Neural cell (in vitro differentiated cells): ENCODE data around the gene ADAM10. TPM values are rescaled to one million over a fixed set of nuclear protein-coding genes. Genes with fewer than 3 reads are reported as not detected.

Source experiments
- H2AFZ ChIP-seq: fragments of 200-600, 300-800 bp; sonication (generic), shearing (Covaris generic); 2 replicates; pipeline ENCODE4 v1.6.0; 2014; ENCODE audit warnings: low read depth, mild to moderate bottlenecking, antibody characterized with exemption, low read length, moderate library complexity
- H3F3A ChIP-seq: fragments of 200-600 bp; shearing (Covaris generic); 2 replicates; pipeline ENCODE4 v1.6.1; 2016; ENCODE audit warnings: mild to moderate bottlenecking, moderate library complexity, mixed read lengths, antibody characterized with exemption, low read length; ENCODE audit not compliant: insufficient read depth, poor library complexity, severe bottlenecking
- H3K27ac ChIP-seq: fragments of 200-600, 300-800 bp; sonication (generic), shearing (Covaris generic); 2 replicates; pipeline ENCODE4 v1.5.1; 2014; ENCODE audit warnings: mild to moderate bottlenecking, low read length, moderate library complexity
- H3K27me3 ChIP-seq: fragments of 300-800, 200-600 bp; sonication (generic), shearing (Covaris generic); 2 replicates; pipeline ENCODE4 v1.6.0; 2014; ENCODE audit warnings: mild to moderate bottlenecking, low read depth, low read length, moderate library complexity; ENCODE audit not compliant: insufficient read depth
- H3K36me3 ChIP-seq: fragments of 300-800, 200-600 bp; sonication (generic), shearing (Covaris generic); 2 replicates; pipeline ENCODE4 v1.5.1; 2014; ENCODE audit warnings: mild to moderate bottlenecking, antibody characterized with exemption, low read length, moderate library complexity; ENCODE audit not compliant: insufficient read depth
- H3K4me2 ChIP-seq: fragments of 300-800, 200-600 bp; sonication (generic), shearing (Covaris generic); 2 replicates; pipeline ENCODE4 v1.6.0; 2014; ENCODE audit warnings: mild to moderate bottlenecking, low read length
- H3K4me3 ChIP-seq: fragments of 300-800, 200-600 bp; sonication (generic), shearing (Covaris generic); 2 replicates; pipeline ENCODE4 v1.5.1; 2014; ENCODE audit warnings: mild to moderate bottlenecking, low read length, moderate library complexity
- H3K79me2 ChIP-seq: fragments of 200-600 bp; shearing (Covaris generic); replicated peaks from 2 replicates; pipeline ENCODE4 v1.6.0; 2014; ENCODE audit warnings: mild to moderate bottlenecking, low read length, moderate library complexity; ENCODE audit not compliant: insufficient read depth
- H3K9ac ChIP-seq: fragments of 300-800, 200-600 bp; sonication (generic), shearing (Covaris generic); 2 replicates; pipeline ENCODE4 v1.6.1; 2016; ENCODE audit warnings: mild to moderate bottlenecking, low read length, mixed read lengths
- H3K9me2 ChIP-seq: fragments of 200-600 bp; shearing (Covaris generic); 2 replicates; pipeline ENCODE4 v1.6.1; 2016; ENCODE audit warnings: mild to moderate bottlenecking, low read length, mixed read lengths; ENCODE audit not compliant: insufficient read depth
- H3K9me3 ChIP-seq: fragments of 200-600, 300-800 bp; sonication (generic), shearing (Covaris generic); 2 replicates; pipeline ENCODE4 v1.6.1; 2016; ENCODE audit warnings: mild to moderate bottlenecking, mixed run types, low read length, moderate library complexity, mixed read lengths
- H4K20me1 ChIP-seq: fragments of 200-600 bp; shearing (Covaris generic); 2 replicates; pipeline ENCODE4 v1.6.1; 2016; ENCODE audit warnings: mild to moderate bottlenecking, mixed run types; ENCODE audit not compliant: insufficient read depth
- EP300 ChIP-seq: fragments of 450-650 bp; conservative IDR thresholded peaks from 2 replicates; pipeline ENCODE4 v1.6.1; 2014; ENCODE audit warnings: antibody characterized with exemption, mild to moderate bottlenecking, moderate library complexity; ENCODE audit not compliant: poor library complexity, severe bottlenecking
- EZH2 ChIP-seq: fragments of 200-600, 300-800 bp; shearing (Covaris generic), sonication (generic); IDR thresholded peaks from 2 replicates; pipeline ENCODE4 v1.6.1; 2014; ENCODE audit warnings: antibody characterized with exemption, low read length, borderline replicate concordance, mild to moderate bottlenecking; ENCODE audit not compliant: insufficient read depth, poor library complexity, severe bottlenecking
- MXI1 ChIP-seq: fragments of 450-650 bp; conservative IDR thresholded peaks from 2 replicates; pipeline ENCODE4 v1.6.1; 2014; ENCODE audit warnings: antibody characterized with exemption, mild to moderate bottlenecking; ENCODE audit not compliant: poor library complexity, severe bottlenecking
- POLR2AphosphoS5 ChIP-seq: IDR thresholded peaks from 2 replicates; pipeline ENCODE4 v1.6.1; 2012
- RAD21 ChIP-seq: fragments of 450-650 bp; conservative IDR thresholded peaks from 2 replicates; pipeline ENCODE4 v1.6.1; 2014; ENCODE audit warnings: antibody characterized with exemption, mild to moderate bottlenecking, moderate library complexity
- SMC3 ChIP-seq: fragments of 450-650 bp; conservative IDR thresholded peaks from 2 replicates; pipeline ENCODE4 v1.6.1; 2014; ENCODE audit warnings: antibody characterized with exemption, mild to moderate bottlenecking, moderate library complexity; ENCODE audit not compliant: poor library complexity
- TAF1 ChIP-seq: IDR thresholded peaks from 2 replicates; pipeline ENCODE4 v1.6.1; 2012; ENCODE audit warnings: low read depth
- polyA plus RNA-seq: library from polyadenylated mRNA; depleted of rRNA; stranded (reverse); fragments of >200 nt; gene quantifications from 2 replicates; pipeline ENCODE4 v1.2.3, GENCODE V29; 2014
- TF ChIP-seq, protein P1 (sequence below): fragments of 450-650 bp; IDR thresholded peaks from 2 replicates; pipeline ENCODE4 v1.5.1; 2014; ENCODE audit warnings: antibody characterized with exemption, mild to moderate bottlenecking, moderate library complexity; ENCODE audit not compliant: poor library complexity, severe bottlenecking
- TF ChIP-seq, protein P2 (sequence below): IDR thresholded peaks from 2 replicates; pipeline ENCODE4 v1.6.1; 2012; ENCODE audit warnings: borderline replicate concordance

Gene ADAM10
- polyA plus RNA-seq, 1 donor from 2014 or later: 66.3 TPM

DNA sequence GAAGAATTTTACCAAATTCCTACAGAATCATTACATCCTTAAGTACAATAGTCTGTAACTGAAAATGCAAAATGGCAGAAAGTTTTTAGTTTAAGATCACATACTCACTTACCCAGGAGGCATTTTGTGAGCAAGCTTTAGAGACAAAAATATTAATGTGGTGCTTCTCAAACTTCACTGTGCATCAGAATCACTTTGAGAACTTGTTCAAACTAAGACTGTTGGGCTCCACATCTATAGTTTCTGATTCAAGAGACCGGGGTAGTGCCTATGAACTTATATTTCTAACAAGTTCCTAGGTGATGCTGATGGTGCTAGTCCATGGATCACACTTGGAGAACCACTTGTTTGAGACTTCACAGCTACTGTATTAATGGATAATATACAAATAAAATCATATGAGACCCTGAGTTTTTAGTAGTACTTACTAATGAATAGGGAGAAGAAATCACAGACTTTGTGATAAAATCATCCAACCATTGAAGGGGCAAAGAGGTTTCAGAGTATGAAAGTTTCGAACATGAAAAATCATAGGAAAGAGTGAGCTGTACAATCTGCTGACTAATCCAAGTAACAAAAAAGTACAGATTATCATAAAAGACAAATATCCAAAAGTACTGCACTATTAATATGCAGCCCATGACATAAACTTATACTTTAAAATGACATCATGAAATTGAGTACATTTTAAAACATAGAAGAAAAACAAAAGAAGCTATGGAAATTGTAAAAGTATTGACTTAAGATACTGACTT lies 110.3 kb downstream of the ADAM10 start:
- no peaks in the 10 kb centered on the region for H3K36me3 ChIP-seq
- no peak overlapping the region for H3K27ac ChIP-seq
- H3K9me2 ChIP-seq: no peaks in the 10 kb centered on the region
- no peaks in the 10 kb centered on the region for H4K20me1 ChIP-seq
- H2AFZ ChIP-seq: no peak overlapping the region
- H3K9me3 ChIP-seq: no peaks in the 10 kb centered on the region
- TF ChIP-seq, protein P1, sequence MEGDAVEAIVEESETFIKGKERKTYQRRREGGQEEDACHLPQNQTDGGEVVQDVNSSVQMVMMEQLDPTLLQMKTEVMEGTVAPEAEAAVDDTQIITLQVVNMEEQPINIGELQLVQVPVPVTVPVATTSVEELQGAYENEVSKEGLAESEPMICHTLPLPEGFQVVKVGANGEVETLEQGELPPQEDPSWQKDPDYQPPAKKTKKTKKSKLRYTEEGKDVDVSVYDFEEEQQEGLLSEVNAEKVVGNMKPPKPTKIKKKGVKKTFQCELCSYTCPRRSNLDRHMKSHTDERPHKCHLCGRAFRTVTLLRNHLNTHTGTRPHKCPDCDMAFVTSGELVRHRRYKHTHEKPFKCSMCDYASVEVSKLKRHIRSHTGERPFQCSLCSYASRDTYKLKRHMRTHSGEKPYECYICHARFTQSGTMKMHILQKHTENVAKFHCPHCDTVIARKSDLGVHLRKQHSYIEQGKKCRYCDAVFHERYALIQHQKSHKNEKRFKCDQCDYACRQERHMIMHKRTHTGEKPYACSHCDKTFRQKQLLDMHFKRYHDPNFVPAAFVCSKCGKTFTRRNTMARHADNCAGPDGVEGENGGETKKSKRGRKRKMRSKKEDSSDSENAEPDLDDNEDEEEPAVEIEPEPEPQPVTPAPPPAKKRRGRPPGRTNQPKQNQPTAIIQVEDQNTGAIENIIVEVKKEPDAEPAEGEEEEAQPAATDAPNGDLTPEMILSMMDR: no peak
- TF ChIP-seq TAF1 (no peak), MXI1 (no peak), POLR2AphosphoS5 (no peak), RAD21 (no peak), EZH2 (no peak), EP300 (no peak), SMC3 (no peak)
- TF ChIP-seq, protein P2, sequence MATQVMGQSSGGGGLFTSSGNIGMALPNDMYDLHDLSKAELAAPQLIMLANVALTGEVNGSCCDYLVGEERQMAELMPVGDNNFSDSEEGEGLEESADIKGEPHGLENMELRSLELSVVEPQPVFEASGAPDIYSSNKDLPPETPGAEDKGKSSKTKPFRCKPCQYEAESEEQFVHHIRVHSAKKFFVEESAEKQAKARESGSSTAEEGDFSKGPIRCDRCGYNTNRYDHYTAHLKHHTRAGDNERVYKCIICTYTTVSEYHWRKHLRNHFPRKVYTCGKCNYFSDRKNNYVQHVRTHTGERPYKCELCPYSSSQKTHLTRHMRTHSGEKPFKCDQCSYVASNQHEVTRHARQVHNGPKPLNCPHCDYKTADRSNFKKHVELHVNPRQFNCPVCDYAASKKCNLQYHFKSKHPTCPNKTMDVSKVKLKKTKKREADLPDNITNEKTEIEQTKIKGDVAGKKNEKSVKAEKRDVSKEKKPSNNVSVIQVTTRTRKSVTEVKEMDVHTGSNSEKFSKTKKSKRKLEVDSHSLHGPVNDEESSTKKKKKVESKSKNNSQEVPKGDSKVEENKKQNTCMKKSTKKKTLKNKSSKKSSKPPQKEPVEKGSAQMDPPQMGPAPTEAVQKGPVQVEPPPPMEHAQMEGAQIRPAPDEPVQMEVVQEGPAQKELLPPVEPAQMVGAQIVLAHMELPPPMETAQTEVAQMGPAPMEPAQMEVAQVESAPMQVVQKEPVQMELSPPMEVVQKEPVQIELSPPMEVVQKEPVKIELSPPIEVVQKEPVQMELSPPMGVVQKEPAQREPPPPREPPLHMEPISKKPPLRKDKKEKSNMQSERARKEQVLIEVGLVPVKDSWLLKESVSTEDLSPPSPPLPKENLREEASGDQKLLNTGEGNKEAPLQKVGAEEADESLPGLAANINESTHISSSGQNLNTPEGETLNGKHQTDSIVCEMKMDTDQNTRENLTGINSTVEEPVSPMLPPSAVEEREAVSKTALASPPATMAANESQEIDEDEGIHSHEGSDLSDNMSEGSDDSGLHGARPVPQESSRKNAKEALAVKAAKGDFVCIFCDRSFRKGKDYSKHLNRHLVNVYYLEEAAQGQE: no peak
- no peaks in the 10 kb centered on the region for H3K27me3 ChIP-seq
- no peak overlapping the region for H3K4me3 ChIP-seq
- no peaks in the 10 kb centered on the region for H3F3A ChIP-seq
- no peaks in the 10 kb centered on the region for H3K79me2 ChIP-seq
- H3K9ac ChIP-seq: no peak overlapping the region
- H3K4me2 ChIP-seq: no peak overlapping the region

DNA sequence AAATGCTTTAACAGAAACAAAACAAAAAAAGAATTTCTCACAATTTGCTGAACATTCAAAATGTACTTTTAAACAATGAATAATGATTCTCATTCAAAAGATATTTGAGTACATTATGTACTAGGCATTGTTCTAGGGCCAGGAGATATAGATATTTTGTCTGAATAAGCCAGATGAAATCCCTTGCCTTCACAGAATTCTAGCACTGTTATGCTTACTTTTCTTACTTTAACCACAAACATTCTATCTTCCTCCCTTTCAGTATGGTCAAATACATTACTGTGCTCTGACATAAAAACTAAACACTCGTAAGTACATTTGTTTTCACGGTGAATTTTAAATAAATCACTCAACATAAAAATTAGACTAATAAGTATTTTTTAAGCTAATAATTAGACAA lies 116.7 kb downstream of the ADAM10 start:
- no peak overlapping the region for H3K27ac ChIP-seq

More for the DNA sequence above, 116.7 kb downstream of the ADAM10 start:
- no peaks in the 10 kb centered on the region for H3K79me2 ChIP-seq
- no peak overlapping the region for H3K4me3 ChIP-seq
- H3K4me2 ChIP-seq: no peak overlapping the region
- H2AFZ ChIP-seq: no peak overlapping the region
- H3K9me2 ChIP-seq: no peaks in the 10 kb centered on the region
- no peak overlapping the region for H3K9ac ChIP-seq
- no peaks in the 10 kb centered on the region for H4K20me1 ChIP-seq
- no peaks in the 10 kb centered on the region for H3K36me3 ChIP-seq
- no peaks in the 10 kb centered on the region for H3K27me3 ChIP-seq
- H3F3A ChIP-seq: no peaks in the 10 kb centered on the region
- no peak for TF ChIP-seq RAD21
- TF ChIP-seq EP300: no peak
- TF ChIP-seq, protein P1: no peak
- TF ChIP-seq MXI1: no peak
- no peak for TF ChIP-seq POLR2AphosphoS5
- TF ChIP-seq TAF1: no peak
- TF ChIP-seq, protein P2: no peak
- TF ChIP-seq EZH2: no peak
- TF ChIP-seq SMC3: no peak
- no peaks in the 10 kb centered on the region for H3K9me3 ChIP-seq
